NOMO-1 (cell line): Measurements from ENCODE around the gene IL21.
A peak's percentile ranks its signal among the peaks of the same experiment; 100 is the strongest.
"Not testable (repeated sequence)": the region's sequence is repeated elsewhere in the genome, so short reads cannot be mapped to it uniquely, and the experiment has no call there.

ENCODE experiments used
- DNase-seq, 2 experiments: peaks; one replicate each; lab custom pipeline; 2025; ENCODE audit not compliant: unreplicated experiment in 2 of 2; lab: John Stamatoyannopoulos, UW

IL21 gene

DNA sequence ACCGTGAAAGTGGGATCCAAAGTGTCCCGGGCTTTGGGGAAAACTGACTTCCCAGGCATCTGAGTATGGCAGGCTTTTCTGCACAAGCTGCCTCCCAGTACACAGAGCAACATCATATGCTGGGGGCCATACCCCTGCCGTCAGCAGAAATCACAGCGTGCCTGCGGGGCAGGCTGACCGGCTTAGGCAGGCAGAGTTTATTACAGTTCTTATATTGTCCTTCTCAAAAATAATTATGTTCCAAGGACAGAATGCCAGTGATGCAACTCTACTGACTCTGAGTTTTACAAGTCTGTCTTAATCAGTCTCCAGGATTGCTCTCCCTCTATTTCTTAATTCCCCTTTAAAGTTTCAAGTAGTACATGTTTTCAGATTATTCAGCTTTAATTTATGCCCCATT lies 37.0 kb downstream of the IL21 start:
- DNase-seq: peak; percentile 8 to 72

- peak; percentile 79 to 87 for DNase-seq
These were observed 42.8 kb downstream of the IL21 start for GRCh38 chr4:122577808-122578781.

DNA sequence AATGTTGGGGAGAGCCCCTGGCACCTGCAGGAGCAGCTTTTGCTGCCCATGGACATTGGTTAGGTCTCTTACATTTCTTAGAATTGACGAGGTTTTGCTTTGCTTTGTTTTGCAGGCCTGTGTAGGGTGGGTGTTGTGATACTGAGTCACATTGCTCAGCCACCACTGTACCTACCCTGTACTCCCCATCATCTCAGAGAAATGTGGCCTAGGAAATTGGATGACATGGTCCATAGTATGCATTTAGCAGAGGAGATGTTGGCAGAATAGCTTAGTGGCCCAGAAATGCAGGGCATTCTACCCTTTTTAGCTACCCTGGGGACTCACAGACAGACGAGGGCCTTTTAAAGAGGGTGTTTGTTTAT lies 43.7 kb downstream of the IL21 start:
- no peak for DNase-seq

- peak; percentile 5 to 62 for DNase-seq
These were observed 44.3 kb downstream of the IL21 start for GRCh38 chr4:122576261-122577188.

- not testable (repeated sequence) for DNase-seq
These were observed 46.5 kb downstream of the IL21 start for GRCh38 chr4:122574347-122574746.

- no peak for DNase-seq
These were observed 58.4 kb downstream of the IL21 start for GRCh38 chr4:122562449-122562848.
